ENCODE results near the gene GREB1L. TPM values are rescaled to one million over a fixed set of nuclear protein-coding genes. Genes with fewer than 3 reads are reported as not detected.

Gene GREB1L
- polyA plus RNA-seq, 1 donor from 2014 or later = 0.05 TPM

- no peak overlapping the region for H3K27ac Mint-ChIP-seq
- H3K9me3 Mint-ChIP-seq = peaks cover 0 to 2% (median 0%) of the 10 kb centered on the region in 3 donors
- H3K27me3 Mint-ChIP-seq = peaks cover 46% of the 10 kb centered on the region
These were observed 859 bp downstream of the GREB1L start for GRCh38 chr18:21242780-21243401.

GRCh38 chr18:21254576-21254975 lies 12.5 kb downstream of the GREB1L start:
- peaks cover 3% of the 10 kb centered on the region for H3K27me3 Mint-ChIP-seq
- peaks cover 0 to 3% (median 0%) of the 10 kb centered on the region in 3 donors for H3K9me3 Mint-ChIP-seq
- H3K36me3 Mint-ChIP-seq = no peaks in the 10 kb centered on the region
- H3K4me1 Mint-ChIP-seq = no peaks in the 10 kb centered on the region
- H3K4me3 Mint-ChIP-seq = no peak overlapping the region
- no peak overlapping the region for H3K27ac Mint-ChIP-seq

More at GRCh38 chr18:21242780-21243401, 859 bp downstream of the GREB1L start:
- peaks cover 1% of the 10 kb centered on the region for H3K36me3 Mint-ChIP-seq
- H3K4me1 Mint-ChIP-seq = peaks cover 0 to 7% (median 3%) of the 10 kb centered on the region in 3 donors
- peak overlapping the region in 3 of 4 donors; percentile 25 to 47 (median 37) for H3K4me3 Mint-ChIP-seq

GRCh38 chr18:21255211-21255610 lies 13.2 kb downstream of the GREB1L start:
- Mint-ChIP-seq H3K36me3 (no peaks in the 10 kb centered on the region), H3K27ac (no peak overlapping the region), H3K9me3 (peaks cover 0 to 2% (median 0%) of the 10 kb centered on the region in 3 donors), H3K4me1 (no peaks in the 10 kb centered on the region), H3K4me3 (no peak overlapping the region), H3K27me3 (peaks cover 3% of the 10 kb centered on the region)

- H3K27me3 Mint-ChIP-seq = peaks cover 3% of the 10 kb centered on the region
- no peak overlapping the region for H3K27ac Mint-ChIP-seq
- H3K36me3 Mint-ChIP-seq = no peaks in the 10 kb centered on the region
- H3K4me3 Mint-ChIP-seq = no peak overlapping the region
- no peaks in the 10 kb centered on the region for H3K4me1 Mint-ChIP-seq
- H3K9me3 Mint-ChIP-seq = peaks cover 0 to 2% (median 0%) of the 10 kb centered on the region in 3 donors
These were observed 15.4 kb downstream of the GREB1L start for GRCh38 chr18:21257386-21257785.

- Mint-ChIP-seq H3K4me1 (no peaks in the 10 kb centered on the region), H3K36me3 (no peaks in the 10 kb centered on the region), H3K27me3 (peaks cover 6% of the 10 kb centered on the region), H3K9me3 (peaks cover 0 to 5% (median 0%) of the 10 kb centered on the region in 3 donors), H3K4me3 (no peak overlapping the region), H3K27ac (no peak overlapping the region)
These were observed 18.6 kb downstream of the GREB1L start for GRCh38 chr18:21260621-21261020.

GRCh38 chr18:21261352-21261751 lies 19.3 kb downstream of the GREB1L start:
- Mint-ChIP-seq H3K9me3 (peaks cover 0 to 5% (median 0%) of the 10 kb centered on the region in 3 donors), H3K4me1 (no peaks in the 10 kb centered on the region), H3K36me3 (no peaks in the 10 kb centered on the region), H3K27ac (no peak overlapping the region), H3K4me3 (no peak overlapping the region), H3K27me3 (peaks cover 6% of the 10 kb centered on the region)

GRCh38 chr18:21262244-21262643 lies 20.2 kb downstream of the GREB1L start:
- H3K36me3 Mint-ChIP-seq = no peaks in the 10 kb centered on the region
- H3K27ac Mint-ChIP-seq = no peak overlapping the region
- peaks cover 3% of the 10 kb centered on the region for H3K27me3 Mint-ChIP-seq
- no peak overlapping the region for H3K4me3 Mint-ChIP-seq
- peaks cover 0 to 5% (median 0%) of the 10 kb centered on the region in 3 donors for H3K9me3 Mint-ChIP-seq
- no peaks in the 10 kb centered on the region for H3K4me1 Mint-ChIP-seq

- Mint-ChIP-seq H3K4me3 (no peak overlapping the region), H3K27ac (no peak overlapping the region), H3K4me1 (no peaks in the 10 kb centered on the region), H3K27me3 (peaks cover 3% of the 10 kb centered on the region), H3K36me3 (no peaks in the 10 kb centered on the region), H3K9me3 (peaks cover 0 to 5% (median 0%) of the 10 kb centered on the region in 3 donors)
These were observed 20.9 kb downstream of the GREB1L start for GRCh38 chr18:21262979-21263378.

- Mint-ChIP-seq H3K4me3 (no peak overlapping the region), H3K36me3 (no peaks in the 10 kb centered on the region), H3K9me3 (peaks cover 0 to 5% (median 0%) of the 10 kb centered on the region in 3 donors), H3K27me3 (peaks cover 3% of the 10 kb centered on the region), H3K27ac (no peak overlapping the region), H3K4me1 (no peaks in the 10 kb centered on the region)
These were observed 22.6 kb downstream of the GREB1L start for GRCh38 chr18:21264651-21265050.

GRCh38 chr18:21265971-21266673 lies 24.1 kb downstream of the GREB1L start:
- Mint-ChIP-seq H3K36me3 (no peaks in the 10 kb centered on the region), H3K27me3 (peaks cover 3% of the 10 kb centered on the region), H3K4me1 (no peaks in the 10 kb centered on the region), H3K4me3 (no peak overlapping the region), H3K27ac (no peak overlapping the region), H3K9me3 (peaks cover 0 to 5% (median 0%) of the 10 kb centered on the region in 3 donors)

- no peaks in the 10 kb centered on the region for H3K36me3 Mint-ChIP-seq
- H3K4me3 Mint-ChIP-seq = no peak overlapping the region
- H3K4me1 Mint-ChIP-seq = no peaks in the 10 kb centered on the region
- peaks cover 3% of the 10 kb centered on the region for H3K27me3 Mint-ChIP-seq
- no peak overlapping the region for H3K27ac Mint-ChIP-seq
- peaks cover 0 to 5% (median 0%) of the 10 kb centered on the region in 3 donors for H3K9me3 Mint-ChIP-seq
These were observed 25.4 kb downstream of the GREB1L start for GRCh38 chr18:21267400-21267799.

- H3K27ac Mint-ChIP-seq = no peak overlapping the region
- H3K9me3 Mint-ChIP-seq = peaks cover 0 to under 1% (median 0%) of the 10 kb centered on the region in 3 donors
- no peaks in the 10 kb centered on the region for H3K36me3 Mint-ChIP-seq
- no peak overlapping the region for H3K4me3 Mint-ChIP-seq
- H3K27me3 Mint-ChIP-seq = no peaks in the 10 kb centered on the region
- no peaks in the 10 kb centered on the region for H3K4me1 Mint-ChIP-seq
These were observed 27.3 kb downstream of the GREB1L start for GRCh38 chr18:21269349-21269748.

- Mint-ChIP-seq H3K27ac (no peak overlapping the region), H3K36me3 (no peaks in the 10 kb centered on the region), H3K4me3 (no peak overlapping the region), H3K4me1 (no peaks in the 10 kb centered on the region), H3K9me3 (no peaks in the 10 kb centered on the region), H3K27me3 (no peaks in the 10 kb centered on the region)
These were observed 28.4 kb downstream of the GREB1L start for GRCh38 chr18:21270453-21270852.

GRCh38 chr18:21272016-21272579 lies 30.1 kb downstream of the GREB1L start:
- H3K27me3 Mint-ChIP-seq = no peaks in the 10 kb centered on the region
- no peak overlapping the region for H3K4me3 Mint-ChIP-seq
- H3K9me3 Mint-ChIP-seq = peaks cover 0 to 4% (median 4%) of the 10 kb centered on the region in 3 donors
- H3K36me3 Mint-ChIP-seq = peaks cover 2% of the 10 kb centered on the region
- no peak overlapping the region for H3K27ac Mint-ChIP-seq
- no peaks in the 10 kb centered on the region for H3K4me1 Mint-ChIP-seq

- no peak overlapping the region for H3K4me3 Mint-ChIP-seq
- no peaks in the 10 kb centered on the region for H3K4me1 Mint-ChIP-seq
- peaks cover 0 to 9% (median 4%) of the 10 kb centered on the region in 3 donors for H3K9me3 Mint-ChIP-seq
- H3K27me3 Mint-ChIP-seq = no peaks in the 10 kb centered on the region
- H3K36me3 Mint-ChIP-seq = peaks cover 2% of the 10 kb centered on the region
- H3K27ac Mint-ChIP-seq = no peak overlapping the region
These were observed 31.5 kb downstream of the GREB1L start for GRCh38 chr18:21273568-21273967.
